ENCODE data around the gene TTC21A.

Gene TTC21A

GRCh38 chr3:39134305-39134704, 26.8 kb downstream of the TTC21A start:
- DNase-seq (ENCODE audit: low spot score), result no peak
- H2AFZ ChIP-seq (ENCODE audit: low read length), result no peak overlapping the region
- H3K4me2 ChIP-seq (ENCODE audit: insufficient read depth, low read length, poor library complexity, severe bottlenecking), result no peak overlapping the region
- H3K36me3 ChIP-seq (replicated peaks in 1 of 2; ENCODE audit: control insufficient read depth in 2 of 2, insufficient read depth in 2 of 2, low read length in 2 of 2), result no peaks in the 10 kb centered on the region
- no CpG with 5 or more reads among the region's 7 CpGs for WGBS, 2 donors (ENCODE audit: extremely low coverage in 2 of 2, insufficient read length in 2 of 2, insufficient replicate concordance in 1 of 2)
- H3K4me1 ChIP-seq (ENCODE audit: control insufficient read depth in 2 of 2, insufficient read depth in 1 of 2, low read depth in 1 of 2, low read length in 2 of 2), result peaks cover 0 to 1% of the 10 kb centered on the region in 2 donors
- no peak overlapping the region for H3K14ac ChIP-seq (ENCODE audit: low read length)
- peak overlapping the region; percentile 82 for H3K23ac ChIP-seq (ENCODE audit: low read depth, low read length, poor library complexity)
- no peak overlapping the region for H2BK15ac ChIP-seq (ENCODE audit: low read length)
- no peaks in the 10 kb centered on the region for H3K79me1 ChIP-seq (ENCODE audit: low read depth, low read length)
- no peaks in the 10 kb centered on the region for H3K9me3 ChIP-seq (replicated peaks in 1 of 2; ENCODE audit: control insufficient read depth in 2 of 2, insufficient read depth in 1 of 2, low read depth in 1 of 2, low read length in 2 of 2)
- H2AK5ac ChIP-seq (ENCODE audit: low read depth, low read length), result peak overlapping the region; percentile 26
- no peak overlapping the region for H2BK5ac ChIP-seq (ENCODE audit: low read length)
- H3K27ac ChIP-seq (replicated peaks; ENCODE audit: low read length), result no peak overlapping the region
- H2BK120ac ChIP-seq (ENCODE audit: low read depth, low read length), result no peak overlapping the region
- H4K8ac ChIP-seq (ENCODE audit: low read depth, low read length), result no peak overlapping the region
- no peak overlapping the region for H3K4ac ChIP-seq (ENCODE audit: low read length)
- peak overlapping the region; percentile 31 for H3K9ac ChIP-seq (ENCODE audit: low read depth, low read length, poor library complexity)
- no peak overlapping the region for H3K4me3 ChIP-seq (ENCODE audit: low read length in 2 of 2)
- H3K27me3 ChIP-seq (ENCODE audit: control insufficient read depth in 3 of 3, insufficient read depth in 3 of 3, low read depth in 1 of 3, low read length in 3 of 3), result no peaks in the 10 kb centered on the region
- H3K18ac ChIP-seq (ENCODE audit: low read length), result no peak overlapping the region
- no peak overlapping the region for H4K91ac ChIP-seq (ENCODE audit: low read depth, low read length, poor library complexity)
- H2BK12ac ChIP-seq (ENCODE audit: low read length), result no peak overlapping the region

- Histone ChIP-seq H2BK5ac (ENCODE audit: low read length) (no peak overlapping the region), H3K14ac (ENCODE audit: low read length) (no peak overlapping the region), H3K18ac (ENCODE audit: low read length) (no peak overlapping the region), H3K9me3 (replicated peaks in 1 of 2; ENCODE audit: control insufficient read depth in 2 of 2, insufficient read depth in 1 of 2, low read depth in 1 of 2, low read length in 2 of 2) (no peaks in the 10 kb centered on the region), H2BK15ac (ENCODE audit: low read length) (no peak overlapping the region), H3K27me3 (ENCODE audit: control insufficient read depth in 3 of 3, insufficient read depth in 3 of 3, low read depth in 1 of 3, low read length in 3 of 3) (no peaks in the 10 kb centered on the region), H3K4ac (ENCODE audit: low read length) (no peak overlapping the region), H3K4me1 (ENCODE audit: control insufficient read depth in 2 of 2, insufficient read depth in 1 of 2, low read depth in 1 of 2, low read length in 2 of 2) (peaks cover 0 to 1% of the 10 kb centered on the region in 2 donors), H2AK5ac (ENCODE audit: low read depth, low read length) (no peak overlapping the region), H2AFZ (ENCODE audit: low read length) (no peak overlapping the region), H3K36me3 (replicated peaks in 1 of 2; ENCODE audit: control insufficient read depth in 2 of 2, insufficient read depth in 2 of 2, low read length in 2 of 2) (peaks cover 0 to 2% of the 10 kb centered on the region in 2 donors), H4K91ac (ENCODE audit: low read depth, low read length, poor library complexity) (no peak overlapping the region), H4K8ac (ENCODE audit: low read depth, low read length) (no peak overlapping the region), H3K27ac (replicated peaks; ENCODE audit: low read length) (no peak overlapping the region), H3K9ac (ENCODE audit: low read depth, low read length, poor library complexity) (peak overlapping the region; percentile 13), H3K79me1 (ENCODE audit: low read depth, low read length) (no peaks in the 10 kb centered on the region), H3K23ac (ENCODE audit: low read depth, low read length, poor library complexity) (no peak overlapping the region), H3K4me2 (ENCODE audit: insufficient read depth, low read length, poor library complexity, severe bottlenecking) (no peak overlapping the region), H3K4me3 (ENCODE audit: low read length in 2 of 2) (no peak overlapping the region), H2BK12ac (ENCODE audit: low read length) (no peak overlapping the region), H2BK120ac (ENCODE audit: low read depth, low read length) (no peak overlapping the region)
- WGBS, 2 donors (ENCODE audit: extremely low coverage in 2 of 2, insufficient read length in 2 of 2, insufficient replicate concordance in 1 of 2), result no CpG with 5 or more reads among the region's 8 CpGs
- no peak for DNase-seq (ENCODE audit: low spot score)
These were observed 27.8 kb downstream of the TTC21A start for GRCh38 chr3:39135170-39135805.

GRCh38 chr3:39136533-39137434, 29.3 kb downstream of the TTC21A start:
- no peak overlapping the region for H3K4ac ChIP-seq (ENCODE audit: low read length)
- peak overlapping the region; percentile 32 for H3K9ac ChIP-seq (ENCODE audit: low read depth, low read length, poor library complexity)
- no peak overlapping the region for H2BK120ac ChIP-seq (ENCODE audit: low read depth, low read length)
- H3K36me3 ChIP-seq (replicated peaks in 1 of 2; ENCODE audit: control insufficient read depth in 2 of 2, insufficient read depth in 2 of 2, low read length in 2 of 2), result peaks cover 0 to 10% of the 10 kb centered on the region in 2 donors
- H3K14ac ChIP-seq (ENCODE audit: low read length), result no peak overlapping the region
- H3K79me1 ChIP-seq (ENCODE audit: low read depth, low read length), result no peaks in the 10 kb centered on the region
- no peak overlapping the region for H2BK5ac ChIP-seq (ENCODE audit: low read length)
- no peak overlapping the region for H4K8ac ChIP-seq (ENCODE audit: low read depth, low read length)
- no peak for DNase-seq (ENCODE audit: low spot score)
- H2AK5ac ChIP-seq (ENCODE audit: low read depth, low read length), result peak overlapping the region; percentile 34
- no peak overlapping the region for H2AFZ ChIP-seq (ENCODE audit: low read length)
- peak overlapping the region; percentile 77 for H3K23ac ChIP-seq (ENCODE audit: low read depth, low read length, poor library complexity)
- H2BK15ac ChIP-seq (ENCODE audit: low read length), result no peak overlapping the region
- no peak overlapping the region for H3K27ac ChIP-seq (replicated peaks; ENCODE audit: low read length)
- peak overlapping the region; percentile 53 for H3K18ac ChIP-seq (ENCODE audit: low read length)
- H3K4me2 ChIP-seq (ENCODE audit: insufficient read depth, low read length, poor library complexity, severe bottlenecking), result no peak overlapping the region
- no peaks in the 10 kb centered on the region for H3K9me3 ChIP-seq (replicated peaks in 1 of 2; ENCODE audit: control insufficient read depth in 2 of 2, insufficient read depth in 1 of 2, low read depth in 1 of 2, low read length in 2 of 2)
- no peak overlapping the region for H2BK12ac ChIP-seq (ENCODE audit: low read length)
- WGBS, 2 donors (ENCODE audit: extremely low coverage in 2 of 2, insufficient read length in 2 of 2, insufficient replicate concordance in 1 of 2), result no CpG with 5 or more reads among the region's 21 CpGs
- H4K91ac ChIP-seq (ENCODE audit: low read depth, low read length, poor library complexity), result no peak overlapping the region
- no peak overlapping the region for H3K4me3 ChIP-seq (ENCODE audit: low read length in 2 of 2)
- no peaks in the 10 kb centered on the region for H3K27me3 ChIP-seq (ENCODE audit: control insufficient read depth in 3 of 3, insufficient read depth in 3 of 3, low read depth in 1 of 3, low read length in 3 of 3)
- peaks cover 0 to 1% of the 10 kb centered on the region in 2 donors for H3K4me1 ChIP-seq (ENCODE audit: control insufficient read depth in 2 of 2, insufficient read depth in 1 of 2, low read depth in 1 of 2, low read length in 2 of 2)

- no peaks in the 10 kb centered on the region for H3K79me1 ChIP-seq (ENCODE audit: low read depth, low read length)
- no peak overlapping the region for H2BK120ac ChIP-seq (ENCODE audit: low read depth, low read length)
- H4K8ac ChIP-seq (ENCODE audit: low read depth, low read length), result no peak overlapping the region
- H3K4ac ChIP-seq (ENCODE audit: low read length), result no peak overlapping the region
- peak overlapping the region; percentile 51 for H3K14ac ChIP-seq (ENCODE audit: low read length)
- H4K91ac ChIP-seq (ENCODE audit: low read depth, low read length, poor library complexity), result no peak overlapping the region
- peak overlapping the region; percentile 32 for H3K9ac ChIP-seq (ENCODE audit: low read depth, low read length, poor library complexity)
- H3K4me2 ChIP-seq (ENCODE audit: insufficient read depth, low read length, poor library complexity, severe bottlenecking), result no peak overlapping the region
- H3K18ac ChIP-seq (ENCODE audit: low read length), result peak overlapping the region; percentile 53
- H2BK15ac ChIP-seq (ENCODE audit: low read length), result no peak overlapping the region
- peaks cover 0 to 1% of the 10 kb centered on the region in 2 donors for H3K4me1 ChIP-seq (ENCODE audit: control insufficient read depth in 2 of 2, insufficient read depth in 1 of 2, low read depth in 1 of 2, low read length in 2 of 2)
- no peaks in the 10 kb centered on the region for H3K9me3 ChIP-seq (replicated peaks in 1 of 2; ENCODE audit: control insufficient read depth in 2 of 2, insufficient read depth in 1 of 2, low read depth in 1 of 2, low read length in 2 of 2)
- WGBS, 2 donors (ENCODE audit: extremely low coverage in 2 of 2, insufficient read length in 2 of 2, insufficient replicate concordance in 1 of 2), result no CpG with 5 or more reads among the region's 18 CpGs
- H2BK5ac ChIP-seq (ENCODE audit: low read length), result no peak overlapping the region
- no peak overlapping the region for H2AFZ ChIP-seq (ENCODE audit: low read length)
- H2AK5ac ChIP-seq (ENCODE audit: low read depth, low read length), result peak overlapping the region; percentile 34
- H2BK12ac ChIP-seq (ENCODE audit: low read length), result no peak overlapping the region
- no peaks in the 10 kb centered on the region for H3K27me3 ChIP-seq (ENCODE audit: control insufficient read depth in 3 of 3, insufficient read depth in 3 of 3, low read depth in 1 of 3, low read length in 3 of 3)
- no peak overlapping the region for H3K4me3 ChIP-seq (ENCODE audit: low read length in 2 of 2)
- peak overlapping the region; percentile 77 for H3K23ac ChIP-seq (ENCODE audit: low read depth, low read length, poor library complexity)
- H3K36me3 ChIP-seq (replicated peaks in 1 of 2; ENCODE audit: control insufficient read depth in 2 of 2, insufficient read depth in 2 of 2, low read length in 2 of 2), result peaks cover 3 to 15% of the 10 kb centered on the region in 2 donors
- H3K27ac ChIP-seq (replicated peaks; ENCODE audit: low read length), result no peak overlapping the region
- DNase-seq (ENCODE audit: low spot score), result no peak
These were observed 30.0 kb downstream of the TTC21A start for GRCh38 chr3:39137435-39137936.
